Measurements from ENCODE around the gene PROK1.
"Not testable (repeated sequence)": the region's sequence is repeated elsewhere in the genome, so short reads cannot be mapped to it uniquely, and the experiment has no call there.

Gene PROK1

GRCh38 chr1:110450929-110451328, at the start of gene PROK1:
PROK1 (plus strand) TSS chr1:110451149; CDS start chr1:110451217, 68 bp downstream.
- no peak for DNase-seq (ENCODE audit: low read depth, low spot score)

GRCh38 chr1:110403805-110404204, 47.1 kb upstream of the PROK1 start:
- DNase-seq (ENCODE audit: low read depth, low spot score): no peak

GRCh38 chr1:110404401-110404800, 46.5 kb upstream of the PROK1 start:
- DNase-seq (ENCODE audit: low read depth, low spot score): no peak

- DNase-seq (ENCODE audit: low read depth, low spot score): not testable (repeated sequence)
Measured at GRCh38 chr1:110406407-110406806, 44.5 kb upstream of the PROK1 start.

GRCh38 chr1:110407260-110408210, 43.4 kb upstream of the PROK1 start, which contains the start of gene LAMTOR5:
LAMTOR5 (minus strand) TSS chr1:110407694; CDS start chr1:110407620, 74 bp downstream.
- DNase-seq (ENCODE audit: low read depth, low spot score): peak; percentile 78

- no peak for DNase-seq (ENCODE audit: low read depth, low spot score)
Measured at GRCh38 chr1:110408488-110408887, 42.5 kb upstream of the PROK1 start.

GRCh38 chr1:110409316-110409715, 41.6 kb upstream of the PROK1 start:
- DNase-seq (ENCODE audit: low read depth, low spot score): no peak

- DNase-seq (ENCODE audit: low read depth, low spot score): no peak
Measured at GRCh38 chr1:110411173-110411735, 39.7 kb upstream of the PROK1 start.

GRCh38 chr1:110412576-110412975, 38.4 kb upstream of the PROK1 start:
- no peak for DNase-seq (ENCODE audit: low read depth, low spot score)

- not testable (repeated sequence) for DNase-seq (ENCODE audit: low read depth, low spot score)
Measured at GRCh38 chr1:110413045-110413444, 37.9 kb upstream of the PROK1 start.

GRCh38 chr1:110418729-110419128, 32.2 kb upstream of the PROK1 start:
- DNase-seq (ENCODE audit: low read depth, low spot score): no peak

GRCh38 chr1:110420023-110420662, 30.8 kb upstream of the PROK1 start:
- DNase-seq (ENCODE audit: low read depth, low spot score): no peak

GRCh38 chr1:110420874-110421793, 29.8 kb upstream of the PROK1 start:
- DNase-seq (ENCODE audit: low read depth, low spot score): no peak

- no peak for DNase-seq (ENCODE audit: low read depth, low spot score)
Measured at GRCh38 chr1:110424699-110425611, 26.0 kb upstream of the PROK1 start.

GRCh38 chr1:110425612-110426152, 25.3 kb upstream of the PROK1 start:
- no peak for DNase-seq (ENCODE audit: low read depth, low spot score)

GRCh38 chr1:110426854-110427253, 24.1 kb upstream of the PROK1 start:
- DNase-seq (ENCODE audit: low read depth, low spot score): no peak

- no peak for DNase-seq (ENCODE audit: low read depth, low spot score)
Measured at GRCh38 chr1:110428946-110429345, 22.0 kb upstream of the PROK1 start.

- DNase-seq (ENCODE audit: low read depth, low spot score): no peak
Measured at GRCh38 chr1:110430366-110430765, 20.6 kb upstream of the PROK1 start.

GRCh38 chr1:110430901-110431300, 20.0 kb upstream of the PROK1 start:
- no peak for DNase-seq (ENCODE audit: low read depth, low spot score)

- DNase-seq (ENCODE audit: low read depth, low spot score): no peak
Measured at GRCh38 chr1:110433213-110433612, 17.7 kb upstream of the PROK1 start.
